Type B pancreatic cell (in vitro differentiated cells): Measurements from ENCODE around the gene C2CD2L. TPM values are rescaled to one million over a fixed set of nuclear protein-coding genes. Genes with fewer than 3 reads are reported as not detected.
"Not testable (repeated sequence)": the region's sequence is repeated elsewhere in the genome, so short reads cannot be mapped to it uniquely, and the experiment has no call there.

Experiments used
- DNase-seq: peaks from one replicate; pipeline ENCODE4 v3.0.0; 2021; ENCODE audit warnings: mixed read lengths; ENCODE audit not compliant: unreplicated experiment; ENCODE audit errors: extremely low spot score
- H3K27ac Mint-ChIP-seq: 2 replicates; pipeline ENCODE4 v1.8.0; 2021; ENCODE audit warnings: mild to moderate bottlenecking, mixed read lengths
- H3K27me3 Mint-ChIP-seq: 2 replicates; pipeline ENCODE4 v1.8.0; 2021; ENCODE audit warnings: mixed read lengths
- H3K36me3 Mint-ChIP-seq: 2 replicates; pipeline ENCODE4 v1.8.0; 2021; ENCODE audit warnings: mixed read lengths
- H3K4me1 Mint-ChIP-seq: one replicate; pipeline ENCODE4 v1.8.0; 2021; ENCODE audit warnings: mixed read lengths; ENCODE audit not compliant: unreplicated experiment
- H3K4me3 Mint-ChIP-seq: 2 replicates; pipeline ENCODE4 v1.8.0; 2021; ENCODE audit warnings: mild to moderate bottlenecking, mixed read lengths
- H3K9me3 Mint-ChIP-seq: 2 replicates; pipeline ENCODE4 v1.8.0; 2021; ENCODE audit warnings: mixed read lengths
- CTCF ChIP-seq: fragments of 200-600 bp; sonication (generic); conservative IDR thresholded peaks from 2 replicates; pipeline ENCODE4 v1.5.0; 2021; ENCODE audit warnings: antibody characterized with exemption, mild to moderate bottlenecking
- total RNA-seq: library from RNA; stranded (reverse); gene quantifications from 2 replicates; pipeline ENCODE4 v1.2.1, GENCODE V29; 2021; ENCODE audit warnings: low replicate concordance

Gene C2CD2L
- total RNA-seq, 1 donor from 2014 or later = 10.7 TPM

GRCh38 chr11:119095066-119095880 lies 11.9 kb upstream of the C2CD2L start:
- Mint-ChIP-seq H3K36me3 (peaks cover 33% of the 10 kb centered on the region), H3K4me3 (peak overlapping the region; percentile 93), H3K27me3 (no peaks in the 10 kb centered on the region), H3K9me3 (no peaks in the 10 kb centered on the region), H3K4me1 (peaks cover 29% of the 10 kb centered on the region), H3K27ac (peak overlapping the region; percentile 76)
- peak; percentile 98 for DNase-seq
- TF ChIP-seq CTCF = peak; percentile 47

GRCh38 chr11:119099711-119100110 lies 7.4 kb upstream of the C2CD2L start:
- peaks cover 27% of the 10 kb centered on the region for H3K4me1 Mint-ChIP-seq
- no peaks in the 10 kb centered on the region for H3K9me3 Mint-ChIP-seq
- peak overlapping the region; percentile 99 for H3K27ac Mint-ChIP-seq
- peak overlapping the region; percentile 92 for H3K4me3 Mint-ChIP-seq
- H3K27me3 Mint-ChIP-seq = no peaks in the 10 kb centered on the region
- peaks cover 21% of the 10 kb centered on the region for H3K36me3 Mint-ChIP-seq
- DNase-seq = no peak
- TF ChIP-seq CTCF = no peak

GRCh38 chr11:119100246-119100970 lies 6.7 kb upstream of the C2CD2L start:
- Mint-ChIP-seq H3K9me3 (no peaks in the 10 kb centered on the region), H3K27me3 (no peaks in the 10 kb centered on the region), H3K4me1 (peaks cover 25% of the 10 kb centered on the region), H3K4me3 (peak overlapping the region; percentile 92), H3K27ac (peak overlapping the region; percentile 99), H3K36me3 (peaks cover 19% of the 10 kb centered on the region)
- DNase-seq = no peak
- TF ChIP-seq CTCF = peak; percentile 49

GRCh38 chr11:119100994-119101758 lies 6.0 kb upstream of the C2CD2L start:
- Mint-ChIP-seq H3K27me3 (no peaks in the 10 kb centered on the region), H3K36me3 (peaks cover 17% of the 10 kb centered on the region), H3K4me3 (peak overlapping the region; percentile 92), H3K27ac (peak overlapping the region; percentile 99), H3K4me1 (peaks cover 26% of the 10 kb centered on the region), H3K9me3 (no peaks in the 10 kb centered on the region)
- peak; percentile 60 for TF ChIP-seq CTCF
- no peak for DNase-seq

- no peaks in the 10 kb centered on the region for H3K27me3 Mint-ChIP-seq
- H3K4me1 Mint-ChIP-seq = peaks cover 33% of the 10 kb centered on the region
- H3K4me3 Mint-ChIP-seq = peak within 1 kb of the TSS; percentile 92
- peak; percentile 87 for DNase-seq
- TF ChIP-seq CTCF = no peak
- peaks cover 12% of the 10 kb centered on the region for H3K36me3 Mint-ChIP-seq
- H3K27ac Mint-ChIP-seq = peak within 1 kb of the TSS; percentile 99
- no peaks in the 10 kb centered on the region for H3K9me3 Mint-ChIP-seq
Measured at GRCh38 chr11:119101759-119102423, 5.3 kb upstream of the C2CD2L start, which contains the start of gene DPAGT1. Gene DPAGT1 (minus strand): TSS chr11:119101853. CDS start chr11:119101655, 198 bp downstream.

GRCh38 chr11:119103161-119103664 lies 3.9 kb upstream of the C2CD2L start:
- not testable (repeated sequence) for H3K27me3 Mint-ChIP-seq, H3K36me3 Mint-ChIP-seq, H3K9me3 Mint-ChIP-seq, DNase-seq
- peaks cover 36% of the 10 kb centered on the region for H3K4me1 Mint-ChIP-seq
- peak overlapping the region; percentile 99 for H3K27ac Mint-ChIP-seq
- H3K4me3 Mint-ChIP-seq = peak overlapping the region; percentile 92
